GM12891 (cell line): ENCODE measurements around the gene UGGT1.
"Not testable (repeated sequence)": the region's sequence is repeated elsewhere in the genome, so short reads cannot be mapped to it uniquely, and the experiment has no call there.

Experiments
- DNase-seq: peaks from one replicate; pipeline ENCODE4 v3.0.0; 2011; ENCODE audit warnings: low spot score; ENCODE audit not compliant: insufficient read length
- FAIRE-seq: peaks from 2 replicates; lab custom pipeline; 2011; peaks lifted over from hg19 to GRCh38; lab: Jason Lieb, UNC
- PAX5 ChIP-seq: IDR thresholded peaks from 2 replicates; pipeline ENCODE4 v1.6.1; 2011; ENCODE audit warnings: low read length, moderate library complexity, mild to moderate bottlenecking; ENCODE audit not compliant: insufficient read depth, severe bottlenecking
- POLR2A ChIP-seq: IDR thresholded peaks from 2 replicates; pipeline ENCODE4 v1.6.1; 2011; ENCODE audit warnings: low read depth, low read length, control low read depth
- POLR2AphosphoS5 ChIP-seq: IDR thresholded peaks from 2 replicates; pipeline ENCODE4 v1.6.1; 2011; ENCODE audit warnings: low read depth, low read length, control low read depth
- POU2F2 ChIP-seq: IDR thresholded peaks from 2 replicates; pipeline ENCODE4 v1.6.1; 2011; ENCODE audit warnings: low read depth, mild to moderate bottlenecking, control low read depth, low read length, moderate library complexity
- SPI1 ChIP-seq: IDR thresholded peaks from 2 replicates; pipeline ENCODE4 v1.6.1; 2011; ENCODE audit warnings: low read depth, low read length, control low read depth
- TAF1 ChIP-seq: IDR thresholded peaks from 2 replicates; pipeline ENCODE4 v1.6.1; 2011; ENCODE audit warnings: low read depth, low read length, control low read depth

The UGGT1 gene

GRCh38 chr2:128208023-128208422 lies 117.0 kb downstream of the UGGT1 start:
- FAIRE-seq, result no peak
- DNase-seq, result no peak
- TF ChIP-seq TAF1, result no peak
- no peak for TF ChIP-seq POLR2A
- no peak for TF ChIP-seq POLR2AphosphoS5
- TF ChIP-seq POU2F2, result no peak
- no peak for TF ChIP-seq PAX5
- TF ChIP-seq SPI1, result no peak

DNA sequence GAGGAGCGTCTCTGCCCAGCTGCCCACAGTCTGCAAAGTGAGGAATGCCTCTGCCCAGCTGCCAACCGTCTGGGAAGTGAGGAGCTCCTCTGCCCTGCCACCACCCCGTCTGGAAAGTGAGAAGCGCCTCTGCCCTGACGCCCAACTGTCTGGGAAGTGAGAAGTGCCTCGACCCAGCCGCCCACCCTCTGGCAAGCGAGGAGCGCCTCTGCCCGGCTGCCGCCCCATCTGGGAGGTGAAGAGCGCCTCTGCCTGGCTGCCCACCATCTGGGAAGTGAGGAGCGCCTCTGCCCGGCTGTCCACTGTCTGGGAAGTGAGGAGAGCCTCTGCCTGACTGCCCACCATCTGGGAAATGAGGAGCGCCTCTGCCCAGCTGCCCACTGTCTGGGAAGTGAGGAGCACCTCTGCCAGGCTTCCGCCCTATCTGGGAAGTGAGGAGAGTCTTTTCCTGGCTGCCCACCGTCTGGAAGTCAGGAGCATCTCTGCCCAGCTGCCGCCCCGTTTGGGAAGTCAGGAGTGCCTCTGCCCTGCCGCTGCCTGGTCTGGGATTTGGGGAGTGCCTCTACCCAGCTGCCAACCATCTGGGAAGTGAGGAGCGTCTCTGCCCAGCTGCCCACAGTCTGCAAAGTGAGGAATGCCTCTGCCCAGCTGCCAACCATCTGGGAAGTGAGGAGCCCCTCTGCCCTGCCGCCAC lies 117.8 kb downstream of the UGGT1 start:
- DNase-seq, FAIRE-seq: not testable (repeated sequence)

DNA sequence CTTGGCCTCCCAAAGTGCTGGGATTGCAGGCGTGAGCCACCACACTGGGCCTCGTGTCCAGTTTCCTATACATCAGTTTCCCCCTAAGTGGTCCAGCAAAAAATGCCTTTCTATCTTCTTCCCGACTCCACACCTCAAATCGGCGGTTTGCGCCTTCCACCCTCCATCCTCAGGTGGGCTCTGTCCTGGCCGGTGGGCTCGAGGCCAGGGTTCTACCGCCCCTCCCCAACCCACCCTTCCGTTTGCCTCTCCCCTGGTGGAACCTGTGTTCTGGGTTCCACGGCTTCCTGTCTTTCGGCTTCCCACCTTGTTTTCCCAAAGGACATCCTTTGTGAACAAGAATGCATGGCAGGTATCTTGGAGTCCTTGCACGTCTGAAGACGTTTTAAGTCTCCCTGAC lies 123.3 kb downstream of the UGGT1 start:
- TF ChIP-seq SPI1 (no peak), POLR2A (no peak), POLR2AphosphoS5 (no peak), POU2F2 (no peak), PAX5 (no peak), TAF1 (no peak)
- DNase-seq (no peak), FAIRE-seq (no peak)

DNA sequence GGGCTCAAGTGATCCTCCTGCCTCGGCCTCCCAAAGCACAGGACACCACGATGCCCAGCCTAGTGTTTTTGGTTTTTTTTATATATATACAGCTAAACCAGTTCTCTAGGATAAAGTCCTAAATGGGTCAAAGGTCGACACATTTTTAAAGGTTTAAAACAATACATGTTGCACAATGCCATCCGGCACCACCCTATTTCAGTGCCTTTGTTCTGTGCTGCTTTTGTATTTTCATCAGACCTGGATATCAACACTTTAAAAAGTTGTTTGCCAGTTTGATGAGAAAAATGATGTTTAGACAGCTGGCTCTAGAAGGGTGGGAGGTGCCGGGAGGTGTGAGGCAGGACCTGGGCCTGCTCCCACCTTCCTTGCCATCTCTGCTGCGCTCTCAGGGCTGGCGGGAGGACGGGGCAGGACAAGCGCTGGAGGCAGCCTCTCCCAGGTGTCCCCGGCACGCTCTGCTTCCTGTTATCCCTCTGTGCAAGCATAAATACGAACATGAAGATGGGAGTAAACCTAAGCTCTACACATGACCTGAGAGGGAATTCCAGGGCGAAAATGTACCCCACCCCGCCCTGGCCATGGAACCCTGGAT lies 124.0 kb downstream of the UGGT1 start:
- no peak for FAIRE-seq
- TF ChIP-seq PAX5 (no peak), TAF1 (no peak), SPI1 (no peak), POLR2A (no peak)

DNA sequence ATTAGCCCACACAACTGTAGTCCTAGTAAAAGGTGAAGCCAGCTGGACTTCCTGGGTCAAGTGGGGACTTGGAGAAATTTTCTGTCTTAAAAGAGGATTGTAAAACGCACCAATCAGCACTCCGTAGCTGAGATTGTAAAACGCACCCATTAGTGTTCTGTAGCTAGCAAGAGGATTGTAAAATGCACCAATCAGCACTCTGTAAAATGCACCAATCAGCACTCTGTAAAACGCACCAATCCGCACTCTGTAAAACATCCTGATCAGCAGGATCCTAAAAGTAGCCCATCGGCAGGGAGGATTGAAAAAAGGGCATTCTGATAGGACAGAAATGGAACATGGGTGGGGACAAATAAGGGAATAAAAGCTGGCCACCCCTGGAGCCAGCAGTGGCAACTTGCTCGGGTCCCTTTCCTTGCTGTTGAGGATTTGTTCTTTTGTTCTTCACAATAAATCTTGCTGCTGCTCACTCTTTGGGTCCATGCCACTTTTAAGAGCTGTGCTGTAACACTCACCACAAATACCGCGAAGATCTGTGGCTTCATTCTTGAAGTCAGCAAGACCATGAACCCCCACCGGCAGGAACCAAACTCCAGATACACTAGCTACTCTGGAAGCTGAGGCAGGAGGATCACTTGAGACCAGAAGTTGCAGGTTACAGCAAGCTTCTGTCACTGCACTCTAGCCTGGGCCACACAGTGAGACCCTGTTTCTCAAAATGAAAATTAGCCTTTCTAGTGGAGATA lies 125.1 kb downstream of the UGGT1 start:
- no peak for FAIRE-seq
- no peak for DNase-seq
- TF ChIP-seq SPI1, result no peak
- TF ChIP-seq POLR2AphosphoS5, result no peak
- TF ChIP-seq TAF1, result no peak
- no peak for TF ChIP-seq PAX5
- TF ChIP-seq POLR2A, result no peak

More for the DNA sequence above, 124.0 kb downstream of the UGGT1 start:
- DNase-seq, result no peak

DNA sequence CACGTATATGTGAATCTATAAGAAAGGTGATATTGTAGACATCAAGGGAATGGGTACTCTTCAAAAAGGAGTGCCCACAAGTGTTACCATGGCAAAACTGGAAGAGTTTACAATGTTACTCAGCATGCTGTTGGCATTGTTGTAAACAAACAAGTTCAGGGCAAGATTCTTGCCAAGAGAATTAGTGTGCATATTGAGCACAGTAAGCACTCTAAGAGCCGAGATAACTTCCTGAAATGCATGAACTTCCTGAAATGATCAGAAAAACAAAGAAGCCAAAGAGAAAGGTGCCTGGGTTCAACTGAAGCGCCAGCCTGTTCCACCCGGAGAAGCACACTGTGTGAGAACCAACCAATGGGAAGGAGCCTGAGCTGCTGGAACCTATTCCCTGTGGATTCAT lies 126.7 kb downstream of the UGGT1 start:
- FAIRE-seq (no peak), DNase-seq (no peak)
- TF ChIP-seq SPI1 (no peak), PAX5 (no peak), POLR2AphosphoS5 (no peak), TAF1 (no peak), POLR2A (no peak)

DNA sequence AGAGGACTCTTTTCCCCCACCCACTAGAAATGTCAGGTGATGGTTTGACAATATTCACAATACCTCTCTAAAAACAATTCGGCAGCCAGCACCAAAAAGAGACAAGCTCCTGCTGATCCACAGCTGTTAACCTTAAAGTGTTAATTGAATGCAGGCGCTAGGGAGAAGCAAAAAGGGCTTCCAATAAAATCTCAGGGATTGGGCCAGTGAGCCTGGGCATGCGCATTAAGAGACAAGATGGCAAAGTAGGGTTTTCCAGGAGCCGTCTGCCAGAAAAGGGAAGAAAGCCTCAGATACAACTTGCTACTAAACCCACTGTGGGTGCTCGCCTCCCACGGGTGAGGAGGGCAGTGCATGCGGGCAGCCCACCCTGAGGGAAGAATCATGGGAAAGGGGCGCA lies 128.9 kb downstream of the UGGT1 start:
- FAIRE-seq (no peak), DNase-seq (no peak)
- TF ChIP-seq PAX5 (no peak), POLR2A (no peak), POLR2AphosphoS5 (no peak), SPI1 (no peak), POU2F2 (no peak)

GRCh38 chr2:128227862-128228261 lies 136.9 kb downstream of the UGGT1 start:
- TF ChIP-seq SPI1 (no peak), TAF1 (no peak), POLR2AphosphoS5 (no peak), POLR2A (no peak), PAX5 (no peak), POU2F2 (no peak)
- no peak for DNase-seq
- FAIRE-seq, result no peak

DNA sequence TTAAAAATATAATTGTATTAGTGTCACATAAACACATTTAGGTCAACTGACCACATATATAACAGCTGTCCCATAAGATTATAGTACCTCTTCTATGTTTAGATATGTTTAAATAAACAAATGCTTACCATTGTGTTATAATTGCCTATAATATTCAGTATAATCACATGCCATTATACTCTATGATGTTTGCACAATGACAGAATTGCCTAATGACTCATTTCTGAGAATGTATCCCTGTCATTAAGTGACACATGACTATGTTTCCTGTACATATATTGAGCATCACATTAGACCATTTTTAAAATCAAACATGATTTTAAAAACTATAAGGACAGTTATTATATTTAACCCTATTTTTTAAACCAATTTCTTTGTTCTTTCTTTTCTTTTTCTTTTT lies 137.9 kb downstream of the UGGT1 start:
- no peak for TF ChIP-seq POU2F2
- TF ChIP-seq SPI1, result no peak
- TF ChIP-seq POLR2AphosphoS5, result no peak
- TF ChIP-seq TAF1, result no peak
- no peak for FAIRE-seq
- DNase-seq, result no peak
